B cell (primary cell): ENCODE results near the gene CCDC196. TPM values are rescaled to one million over a fixed set of nuclear protein-coding genes. Genes with fewer than 3 reads are reported as not detected.

Source experiments
- ATAC-seq: fragments of 200-7000 bp; cut with Tn5 transposase; one replicate; pipeline ENCODE4 v1.10.0; 2021; ENCODE audit warnings: low read depth, mild to moderate bottlenecking, moderate number of reproducible peaks, moderate library complexity
- CTCF ChIA-PET: fragments of 350-600 bp; sonication (Branson Sonifier 250); formaldehyde crosslinking; loops from one replicate; lab custom pipeline; 2021; ENCODE audit warnings: antibody characterized with exemption, inconsistent platforms; lab: Charles Lee
- POLR2A ChIA-PET: fragments of 350-600 bp; sonication (Branson Sonifier 250); formaldehyde crosslinking; loops from one replicate; lab custom pipeline; 2021; ENCODE audit warnings: antibody characterized with exemption; lab: Charles Lee
- DNase-seq: peaks from one replicate; pipeline ENCODE4 v3.0.0; 2013
- H2AFZ ChIP-seq: 2 replicates; pipeline ENCODE4 v1.6.1; 2012; ENCODE audit warnings: mild to moderate bottlenecking, low read depth, low read length; ENCODE audit not compliant: insufficient read depth, poor library complexity, severe bottlenecking
- H3K27ac ChIP-seq, 2 donors: 1 replicate in 1 of 2; 2 replicates in 1 of 2; pipeline ENCODE4 v1.5.1; 2012 to 2013; ENCODE audit warnings: low read length in 2 of 2, mild to moderate bottlenecking in 2 of 2, moderate library complexity in 1 of 2
- H3K27me3 ChIP-seq, 4 experiments: fragments of 200-600 bp in 1 of 4; sonication (generic) in 1 of 4; replicated peaks in 1 of 4; 1 replicate in 2 of 4; 2 replicates in 2 of 4; pipeline versions ENCODE4 v1.6.1 to v1.7.0; 2013 to 2016; ENCODE audit warnings: low read length in 3 of 4, mild to moderate bottlenecking in 2 of 4, mixed read lengths in 1 of 4, moderate library complexity in 1 of 4; ENCODE audit not compliant: insufficient read depth in 4 of 4, control insufficient read depth in 3 of 4; ENCODE audit errors: control extremely low read depth in 1 of 4
- H3K36me3 ChIP-seq, 2 experiments: replicated peaks in 1 of 2; 1 replicate in 1 of 2; 2 replicates in 1 of 2; pipeline versions ENCODE4 v1.6.1 to v1.7.1; 2013; ENCODE audit warnings: low read length in 1 of 2; ENCODE audit not compliant: insufficient read depth in 2 of 2, control insufficient read depth in 1 of 2; ENCODE audit errors: control extremely low read depth in 1 of 2, extremely low read depth in 1 of 2
- H3K4me1 ChIP-seq, 2 donors: fragments of 200-600 bp in 1 of 2; sonication (generic) in 1 of 2; 1 replicate in 1 of 2; 2 replicates in 1 of 2; pipeline versions ENCODE4 v1.5.1 to v1.6.1; 2013 to 2017; ENCODE audit warnings: low read length in 2 of 2; ENCODE audit not compliant: control insufficient read depth in 2 of 2, insufficient read depth in 2 of 2
- H3K4me2 ChIP-seq: replicated peaks from 2 replicates; pipeline ENCODE3; 2012; ENCODE audit warnings: mild to moderate bottlenecking, low read depth, low read length; ENCODE audit not compliant: poor library complexity, severe bottlenecking
- H3K4me3 ChIP-seq, 5 experiments: fragments of 200-600 bp in 1 of 5; sonication (generic) in 1 of 5; 1 replicate in 3 of 5; 2 replicates in 2 of 5; pipeline versions ENCODE4 v1.5.1 to v1.7.0; 2011 to 2016; ENCODE audit warnings: low read length in 4 of 5, mild to moderate bottlenecking in 4 of 5, low read depth in 2 of 5, control low read depth in 1 of 5, moderate library complexity in 1 of 5; ENCODE audit not compliant: insufficient read depth in 1 of 5; ENCODE audit errors: control extremely low read depth in 1 of 5, extremely low read depth in 1 of 5
- H3K79me2 ChIP-seq: fragments of 200-600 bp; sonication (generic); one replicate; pipeline ENCODE4 v1.6.0; 2016; ENCODE audit warnings: low read length; ENCODE audit not compliant: control insufficient read depth, insufficient read depth
- H3K9ac ChIP-seq: fragments of 200-600 bp; sonication (generic); 2 replicates; pipeline ENCODE4 v1.6.1; 2017; ENCODE audit warnings: mild to moderate bottlenecking, low read length, moderate library complexity
- H3K9me3 ChIP-seq, 3 donors: one replicate each; pipeline versions ENCODE4 v1.6.1 to v1.7.1; 2013; ENCODE audit warnings: low read length in 2 of 3; ENCODE audit not compliant: control insufficient read depth in 2 of 3, insufficient read depth in 1 of 3; ENCODE audit errors: control extremely low read depth in 1 of 3
- H4K20me1 ChIP-seq: 2 replicates; pipeline ENCODE4 v1.6.0; 2012; ENCODE audit warnings: mild to moderate bottlenecking, low read length; ENCODE audit not compliant: insufficient read depth, control insufficient read depth, poor library complexity, severe bottlenecking
- H3K27ac Mint-ChIP-seq: one replicate; pipeline ENCODE4 v1.8.0; 2021; ENCODE audit warnings: mixed read lengths
- H3K27me3 Mint-ChIP-seq: one replicate; pipeline ENCODE4 v1.8.0; 2021; ENCODE audit warnings: mixed read lengths
- H3K4me1 Mint-ChIP-seq: one replicate; pipeline ENCODE4 v1.8.0; 2021; ENCODE audit warnings: mixed read lengths
- H3K4me3 Mint-ChIP-seq: one replicate; pipeline ENCODE4 v1.8.0; 2021; ENCODE audit warnings: mixed read lengths
- H3K9me3 Mint-ChIP-seq: one replicate; pipeline ENCODE4 v1.8.0; 2022; ENCODE audit warnings: mixed read lengths; ENCODE audit not compliant: insufficient read depth
- CTCF ChIP-seq: fragments of 200-600 bp; IDR thresholded peaks from one replicate; pipeline ENCODE4 v1.8.0; 2022; ENCODE audit warnings: antibody characterized with exemption, mild to moderate bottlenecking
- EZH2 ChIP-seq: IDR thresholded peaks from 2 replicates; pipeline ENCODE4 v1.6.1; 2012; ENCODE audit warnings: borderline replicate concordance, low read depth, mild to moderate bottlenecking, moderate library complexity, low read length; ENCODE audit not compliant: insufficient read depth, poor library complexity, severe bottlenecking
- WGBS: methylation state at CpG from one replicate; pipeline ENCODE4 v1.1.5; 2013; ENCODE audit warnings: missing lambda C conversion rate; ENCODE audit not compliant: insufficient coverage; 5-methylcytosine and 5-hydroxymethylcytosine counted together
- intact Hi-C: fragments of 100-400 bp; cut with micrococcal nuclease; formaldehyde crosslinking; loops from one replicate; pipeline ENCODE4 v1.10.0; 2022
- polyA plus RNA-seq: library from polyadenylated mRNA; depleted of rRNA; stranded (reverse); fragments of >200 nt; gene quantifications from 2 replicates; pipeline ENCODE4 v1.2.3, GENCODE V29; 2012
- total RNA-seq, 2 donors: library from RNA; stranded (reverse); fragments of 120-200 nt in 1 of 2; gene quantifications; 1 replicate in 1 of 2; 2 replicates in 1 of 2; pipeline versions ENCODE4 v1.2.3 to v1.2.4, GENCODE V29; 2013 to 2022

CCDC196 gene
- total and polyA plus RNA-seq, 2 donors (not counting 1 experiment from before 2014, with no cell fraction given) = not detected

GRCh38 chr14:66539034-66539433, 52.9 kb downstream of the CCDC196 start:
- Mint-ChIP-seq H3K27ac (no peak overlapping the region), H3K4me3 (no peak overlapping the region), H3K9me3 (no peaks in the 10 kb centered on the region), H3K4me1 (peaks cover 7% of the 10 kb centered on the region), H3K27me3 (no peaks in the 10 kb centered on the region)
- no peaks in the 10 kb centered on the region for H3K27me3 ChIP-seq
- ChIA-PET POLR2A (interaction anchor here (0.7 kb wide), 1 partner anchor 1550 kb away, joined by 5 read pairs; no protein-coding TSS in a partner anchor), CTCF (no interaction called here)
- WGBS = 60% methylated on average over 1 of the region's 3 CpGs
- no peak overlapping the region for H2AFZ ChIP-seq
- intact Hi-C loops = no loop called here
- peak overlapping the region; percentile 23 for H3K4me2 ChIP-seq
- no peaks in the 10 kb centered on the region for H3K36me3 ChIP-seq
- peaks cover 18% of the 10 kb centered on the region for H3K79me2 ChIP-seq
- ATAC-seq (no peak), DNase-seq (no peak)
- H4K20me1 ChIP-seq = no peaks in the 10 kb centered on the region
- no peak for TF ChIP-seq EZH2
- TF ChIP-seq CTCF = no peak
- H3K9ac ChIP-seq = no peak overlapping the region
- H3K9me3 ChIP-seq = peaks cover 0 to 3% (median 0%) of the 10 kb centered on the region in 3 donors
- no peak overlapping the region for H3K4me3 ChIP-seq
- no peaks in the 10 kb centered on the region for H3K4me1 ChIP-seq
- H3K27ac ChIP-seq = no peak overlapping the region

- intact Hi-C loops = no loop called here
- peaks cover 7% of the 10 kb centered on the region for H3K4me1 Mint-ChIP-seq
- Histone ChIP-seq H3K27ac (no peak overlapping the region), H2AFZ (no peak overlapping the region), H4K20me1 (no peaks in the 10 kb centered on the region), H3K4me2 (no peak overlapping the region), H3K36me3 (no peaks in the 10 kb centered on the region), H3K4me3 (no peak overlapping the region), H3K79me2 (peaks cover 18% of the 10 kb centered on the region), H3K4me1 (no peaks in the 10 kb centered on the region), H3K27me3 (no peaks in the 10 kb centered on the region), H3K9ac (no peak overlapping the region), H3K9me3 (peaks cover 0 to 3% (median 0%) of the 10 kb centered on the region in 3 donors)
- ChIA-PET CTCF (no interaction called here), POLR2A (no interaction called here)
- WGBS = 100% methylated on average over 1 of the region's 1 CpG
- H3K27me3 Mint-ChIP-seq = no peaks in the 10 kb centered on the region
- ATAC-seq (no peak), DNase-seq (no peak)
- no peak overlapping the region for H3K4me3 Mint-ChIP-seq
- TF ChIP-seq CTCF (no peak), EZH2 (no peak)
- no peaks in the 10 kb centered on the region for H3K9me3 Mint-ChIP-seq
- no peak overlapping the region for H3K27ac Mint-ChIP-seq
These were observed 53.9 kb downstream of the CCDC196 start for GRCh38 chr14:66540038-66540437.
